B cell (primary cell): Measurements from ENCODE around the gene ELK4. TPM values are rescaled to one million over a fixed set of nuclear protein-coding genes. Genes with fewer than 3 reads are reported as not detected.
A peak's percentile ranks its signal among the peaks of the same experiment; 100 is the strongest.

ENCODE experiments used
- ATAC-seq: fragments of 200-7000 bp; cut with Tn5 transposase; one replicate; pipeline ENCODE4 v1.10.0; 2021; ENCODE audit warnings: low read depth, mild to moderate bottlenecking, moderate number of reproducible peaks, moderate library complexity
- CTCF ChIA-PET: fragments of 350-600 bp; sonication (Branson Sonifier 250); formaldehyde crosslinking; loops from one replicate; lab custom pipeline; 2021; ENCODE audit warnings: antibody characterized with exemption, inconsistent platforms; lab: Charles Lee
- POLR2A ChIA-PET: fragments of 350-600 bp; sonication (Branson Sonifier 250); formaldehyde crosslinking; loops from one replicate; lab custom pipeline; 2021; ENCODE audit warnings: antibody characterized with exemption; lab: Charles Lee
- DNase-seq: peaks from one replicate; pipeline ENCODE4 v3.0.0; 2013
- H2AFZ ChIP-seq: 2 replicates; pipeline ENCODE4 v1.6.1; 2012; ENCODE audit warnings: mild to moderate bottlenecking, low read depth, low read length; ENCODE audit not compliant: insufficient read depth, poor library complexity, severe bottlenecking
- H3K27ac ChIP-seq, 2 donors: 1 replicate in 1 of 2; 2 replicates in 1 of 2; pipeline ENCODE4 v1.5.1; 2012 to 2013; ENCODE audit warnings: low read length in 2 of 2, mild to moderate bottlenecking in 2 of 2, moderate library complexity in 1 of 2
- H3K27me3 ChIP-seq, 4 experiments: fragments of 200-600 bp in 1 of 4; sonication (generic) in 1 of 4; replicated peaks in 1 of 4; 1 replicate in 2 of 4; 2 replicates in 2 of 4; pipeline versions ENCODE4 v1.6.1 to v1.7.0; 2013 to 2016; ENCODE audit warnings: low read length in 3 of 4, mild to moderate bottlenecking in 2 of 4, mixed read lengths in 1 of 4, moderate library complexity in 1 of 4; ENCODE audit not compliant: insufficient read depth in 4 of 4, control insufficient read depth in 3 of 4; ENCODE audit errors: control extremely low read depth in 1 of 4
- H3K36me3 ChIP-seq, 2 experiments: replicated peaks in 1 of 2; 1 replicate in 1 of 2; 2 replicates in 1 of 2; pipeline versions ENCODE4 v1.6.1 to v1.7.1; 2013; ENCODE audit warnings: low read length in 1 of 2; ENCODE audit not compliant: insufficient read depth in 2 of 2, control insufficient read depth in 1 of 2; ENCODE audit errors: control extremely low read depth in 1 of 2, extremely low read depth in 1 of 2
- H3K4me1 ChIP-seq, 2 donors: fragments of 200-600 bp in 1 of 2; sonication (generic) in 1 of 2; 1 replicate in 1 of 2; 2 replicates in 1 of 2; pipeline versions ENCODE4 v1.5.1 to v1.6.1; 2013 to 2017; ENCODE audit warnings: low read length in 2 of 2; ENCODE audit not compliant: control insufficient read depth in 2 of 2, insufficient read depth in 2 of 2
- H3K4me2 ChIP-seq: replicated peaks from 2 replicates; pipeline ENCODE3; 2012; ENCODE audit warnings: mild to moderate bottlenecking, low read depth, low read length; ENCODE audit not compliant: poor library complexity, severe bottlenecking
- H3K4me3 ChIP-seq, 5 experiments: fragments of 200-600 bp in 1 of 5; sonication (generic) in 1 of 5; 1 replicate in 3 of 5; 2 replicates in 2 of 5; pipeline versions ENCODE4 v1.5.1 to v1.7.0; 2011 to 2016; ENCODE audit warnings: low read length in 4 of 5, mild to moderate bottlenecking in 4 of 5, low read depth in 2 of 5, control low read depth in 1 of 5, moderate library complexity in 1 of 5; ENCODE audit not compliant: insufficient read depth in 1 of 5; ENCODE audit errors: control extremely low read depth in 1 of 5, extremely low read depth in 1 of 5
- H3K79me2 ChIP-seq: fragments of 200-600 bp; sonication (generic); one replicate; pipeline ENCODE4 v1.6.0; 2016; ENCODE audit warnings: low read length; ENCODE audit not compliant: control insufficient read depth, insufficient read depth
- H3K9ac ChIP-seq: fragments of 200-600 bp; sonication (generic); 2 replicates; pipeline ENCODE4 v1.6.1; 2017; ENCODE audit warnings: mild to moderate bottlenecking, low read length, moderate library complexity
- H3K9me3 ChIP-seq, 3 donors: one replicate each; pipeline versions ENCODE4 v1.6.1 to v1.7.1; 2013; ENCODE audit warnings: low read length in 2 of 3; ENCODE audit not compliant: control insufficient read depth in 2 of 3, insufficient read depth in 1 of 3; ENCODE audit errors: control extremely low read depth in 1 of 3
- H4K20me1 ChIP-seq: 2 replicates; pipeline ENCODE4 v1.6.0; 2012; ENCODE audit warnings: mild to moderate bottlenecking, low read length; ENCODE audit not compliant: insufficient read depth, control insufficient read depth, poor library complexity, severe bottlenecking
- H3K27ac Mint-ChIP-seq: one replicate; pipeline ENCODE4 v1.8.0; 2021; ENCODE audit warnings: mixed read lengths
- H3K27me3 Mint-ChIP-seq: one replicate; pipeline ENCODE4 v1.8.0; 2021; ENCODE audit warnings: mixed read lengths
- H3K4me1 Mint-ChIP-seq: one replicate; pipeline ENCODE4 v1.8.0; 2021; ENCODE audit warnings: mixed read lengths
- H3K4me3 Mint-ChIP-seq: one replicate; pipeline ENCODE4 v1.8.0; 2021; ENCODE audit warnings: mixed read lengths
- H3K9me3 Mint-ChIP-seq: one replicate; pipeline ENCODE4 v1.8.0; 2022; ENCODE audit warnings: mixed read lengths; ENCODE audit not compliant: insufficient read depth
- CTCF ChIP-seq: fragments of 200-600 bp; IDR thresholded peaks from one replicate; pipeline ENCODE4 v1.8.0; 2022; ENCODE audit warnings: antibody characterized with exemption, mild to moderate bottlenecking
- EZH2 ChIP-seq: IDR thresholded peaks from 2 replicates; pipeline ENCODE4 v1.6.1; 2012; ENCODE audit warnings: borderline replicate concordance, low read depth, mild to moderate bottlenecking, moderate library complexity, low read length; ENCODE audit not compliant: insufficient read depth, poor library complexity, severe bottlenecking
- WGBS: methylation state at CpG from one replicate; pipeline ENCODE4 v1.1.5; 2013; ENCODE audit warnings: missing lambda C conversion rate; ENCODE audit not compliant: insufficient coverage; 5-methylcytosine and 5-hydroxymethylcytosine counted together
- intact Hi-C: fragments of 100-400 bp; cut with micrococcal nuclease; formaldehyde crosslinking; loops from one replicate; pipeline ENCODE4 v1.10.0; 2022
- polyA plus RNA-seq: library from polyadenylated mRNA; depleted of rRNA; stranded (reverse); fragments of >200 nt; gene quantifications from 2 replicates; pipeline ENCODE4 v1.2.3, GENCODE V29; 2012
- total RNA-seq, 2 donors: library from RNA; stranded (reverse); fragments of 120-200 nt in 1 of 2; gene quantifications; 1 replicate in 1 of 2; 2 replicates in 1 of 2; pipeline versions ENCODE4 v1.2.3 to v1.2.4, GENCODE V29; 2013 to 2022

ELK4 gene
- total and polyA plus RNA-seq, 2 donors (not counting 1 experiment from before 2014, with no cell fraction given), result 11.0 to 151 TPM

DNA sequence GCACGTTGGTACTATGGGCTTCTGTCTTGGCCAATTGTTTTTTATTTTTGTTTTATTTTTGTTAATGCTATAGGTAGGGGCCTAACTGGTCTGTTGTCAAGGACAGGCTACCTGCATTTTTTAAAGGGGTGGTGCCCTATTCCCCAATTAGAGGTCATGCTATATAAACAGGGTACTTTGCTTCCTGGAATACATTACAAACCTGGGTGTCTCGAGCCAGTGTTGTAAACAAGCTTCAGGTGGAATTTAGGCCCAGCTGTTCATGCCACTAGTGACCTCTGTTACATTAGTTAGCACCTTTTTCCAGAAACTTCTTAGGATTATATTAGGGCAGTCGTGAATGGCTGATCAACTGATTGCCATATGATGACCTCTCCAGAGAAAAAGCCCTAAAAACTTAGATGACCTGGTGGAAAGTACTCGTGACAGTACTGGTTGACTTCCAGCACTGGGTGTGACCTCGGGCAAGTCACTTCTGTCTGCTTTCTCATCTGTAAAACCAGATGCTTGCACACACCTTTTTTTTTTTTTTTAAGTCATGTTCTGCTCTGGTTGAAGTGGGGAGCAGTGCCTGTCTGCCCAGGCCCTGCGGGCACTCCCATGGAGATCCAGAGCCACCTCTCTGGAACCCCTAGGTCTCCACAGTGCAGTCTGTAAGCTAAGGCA, 46.5 kb downstream of the ELK4 start:
- Histone ChIP-seq H3K79me2 (no peaks in the 10 kb centered on the region), H3K4me3 (no peak overlapping the region), H3K27ac (peak overlapping the region in 1 of 2 donors; percentile 43), H3K27me3 (no peaks in the 10 kb centered on the region), H2AFZ (peak overlapping the region; percentile 23), H3K36me3 (no peaks in the 10 kb centered on the region), H3K4me2 (peak overlapping the region; percentile 47), H4K20me1 (no peaks in the 10 kb centered on the region), H3K9me3 (no peaks in the 10 kb centered on the region), H3K9ac (no peak overlapping the region), H3K4me1 (peaks cover 30 to 49% of the 10 kb centered on the region in 2 donors)
- H3K27me3 Mint-ChIP-seq, result no peaks in the 10 kb centered on the region
- H3K27ac Mint-ChIP-seq, result peak overlapping the region; percentile 77
- 53% methylated on average over 2 of the region's 6 CpGs for WGBS
- H3K4me3 Mint-ChIP-seq, result no peak overlapping the region
- DNase-seq (peak; percentile 50), ATAC-seq (peak; percentile 58)
- intact Hi-C loops, result no loop called here
- H3K9me3 Mint-ChIP-seq, result no peaks in the 10 kb centered on the region
- peaks cover 32% of the 10 kb centered on the region for H3K4me1 Mint-ChIP-seq
- ChIA-PET POLR2A (no interaction called here), CTCF (interaction anchor here (0.6 to 4.5 kb wide), 5 partner anchors 8 to 231 kb away, joined by 3 to 33 read pairs (median 5); no protein-coding TSS in a partner anchor)
- TF ChIP-seq EZH2 (no peak), CTCF (no peak)

DNA sequence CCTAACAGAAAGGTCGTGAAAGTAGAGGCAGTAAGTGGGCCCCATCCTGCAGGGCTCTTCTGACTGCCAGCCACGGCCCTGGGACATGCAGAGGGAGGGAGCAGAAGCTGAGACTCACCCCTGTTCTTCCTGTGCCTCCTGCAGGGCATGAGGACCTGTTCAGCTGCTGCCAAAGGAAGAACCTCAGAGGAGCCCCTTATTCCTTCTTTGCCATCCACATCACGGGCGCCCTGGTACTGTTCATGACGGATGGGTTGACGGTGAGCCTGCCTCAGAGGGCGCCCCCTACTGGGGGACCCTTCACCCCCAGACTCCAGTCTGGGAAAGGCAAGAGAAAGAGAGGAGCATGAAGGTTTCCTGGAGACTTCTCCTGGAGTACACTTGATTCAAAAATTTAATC, 47.1 kb downstream of the ELK4 start:
- Histone ChIP-seq H3K4me3 (no peak overlapping the region), H3K27ac (peak overlapping the region in 1 of 2 donors; percentile 43), H3K4me1 (peaks cover 30 to 49% of the 10 kb centered on the region in 2 donors), H3K4me2 (peak overlapping the region; percentile 6), H3K36me3 (no peaks in the 10 kb centered on the region), H2AFZ (no peak overlapping the region), H3K9ac (no peak overlapping the region), H3K9me3 (no peaks in the 10 kb centered on the region), H3K79me2 (no peaks in the 10 kb centered on the region), H4K20me1 (no peaks in the 10 kb centered on the region), H3K27me3 (no peaks in the 10 kb centered on the region)
- WGBS, result 42% methylated on average over 2 of the region's 7 CpGs
- Mint-ChIP-seq H3K9me3 (no peaks in the 10 kb centered on the region), H3K4me1 (peaks cover 32% of the 10 kb centered on the region), H3K4me3 (no peak overlapping the region), H3K27ac (peak overlapping the region; percentile 77), H3K27me3 (no peaks in the 10 kb centered on the region)
- TF ChIP-seq EZH2 (no peak), CTCF (peak; percentile 17)
- DNase-seq (no peak), ATAC-seq (no peak)
- ChIA-PET POLR2A (no interaction called here), CTCF (interaction anchor here (0.6 to 4.5 kb wide), 3 partner anchors 9 to 231 kb away, joined by 3 to 33 read pairs (median 4); no protein-coding TSS in a partner anchor)
- intact Hi-C loops, result no loop called here
